ENCODE measurements around the gene CEACAM5.
"Not testable (repeated sequence)": the region's sequence is repeated elsewhere in the genome, so short reads cannot be mapped to it uniquely, and the experiment has no call there.

Gene CEACAM5

DNA sequence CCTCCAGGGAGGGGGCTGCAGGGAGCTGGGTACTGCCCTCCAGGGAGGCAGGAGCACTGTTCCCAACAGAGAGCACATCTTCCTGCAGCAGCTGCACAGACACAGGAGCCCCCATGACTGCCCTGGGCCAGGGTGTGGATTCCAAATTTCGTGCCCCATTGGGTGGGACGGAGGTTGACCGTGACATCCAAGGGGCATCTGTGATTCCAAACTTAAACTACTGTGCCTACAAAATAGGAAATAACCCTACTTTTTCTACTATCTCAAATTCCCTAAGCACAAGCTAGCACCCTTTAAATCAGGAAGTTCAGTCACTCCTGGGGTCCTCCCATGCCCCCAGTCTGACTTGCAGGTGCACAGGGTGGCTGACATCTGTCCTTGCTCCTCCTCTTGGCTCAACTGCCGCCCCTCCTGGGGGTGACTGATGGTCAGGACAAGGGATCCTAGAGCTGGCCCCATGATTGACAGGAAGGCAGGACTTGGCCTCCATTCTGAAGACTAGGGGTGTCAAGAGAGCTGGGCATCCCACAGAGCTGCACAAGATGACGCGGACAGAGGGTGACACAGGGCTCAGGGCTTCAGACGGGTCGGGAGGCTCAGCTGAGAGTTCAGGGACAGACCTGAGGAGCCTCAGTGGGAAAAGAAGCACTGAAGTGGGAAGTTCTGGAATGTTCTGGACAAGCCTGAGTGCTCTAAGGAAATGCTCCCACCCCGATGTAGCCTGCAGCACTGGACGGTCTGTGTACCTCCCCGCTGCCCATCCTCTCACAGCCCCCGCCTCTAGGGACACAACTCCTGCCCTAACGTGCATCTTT lies 7.8 kb upstream of the CEACAM5 start:
- no peak for ATAC-seq

DNA sequence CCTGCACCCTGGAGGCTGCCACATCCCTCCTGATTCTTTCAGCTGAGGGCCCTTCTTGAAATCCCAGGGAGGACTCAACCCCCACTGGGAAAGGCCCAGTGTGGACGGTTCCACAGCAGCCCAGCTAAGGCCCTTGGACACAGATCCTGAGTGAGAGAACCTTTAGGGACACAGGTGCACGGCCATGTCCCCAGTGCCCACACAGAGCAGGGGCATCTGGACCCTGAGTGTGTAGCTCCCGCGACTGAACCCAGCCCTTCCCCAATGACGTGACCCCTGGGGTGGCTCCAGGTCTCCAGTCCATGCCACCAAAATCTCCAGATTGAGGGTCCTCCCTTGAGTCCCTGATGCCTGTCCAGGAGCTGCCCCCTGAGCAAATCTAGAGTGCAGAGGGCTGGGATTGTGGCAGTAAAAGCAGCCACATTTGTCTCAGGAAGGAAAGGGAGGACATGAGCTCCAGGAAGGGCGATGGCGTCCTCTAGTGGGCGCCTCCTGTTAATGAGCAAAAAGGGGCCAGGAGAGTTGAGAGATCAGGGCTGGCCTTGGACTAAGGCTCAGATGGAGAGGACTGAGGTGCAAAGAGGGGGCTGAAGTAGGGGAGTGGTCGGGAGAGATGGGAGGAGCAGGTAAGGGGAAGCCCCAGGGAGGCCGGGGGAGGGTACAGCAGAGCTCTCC lies 6.9 kb upstream of the CEACAM5 start:
- no peak for ATAC-seq

DNA sequence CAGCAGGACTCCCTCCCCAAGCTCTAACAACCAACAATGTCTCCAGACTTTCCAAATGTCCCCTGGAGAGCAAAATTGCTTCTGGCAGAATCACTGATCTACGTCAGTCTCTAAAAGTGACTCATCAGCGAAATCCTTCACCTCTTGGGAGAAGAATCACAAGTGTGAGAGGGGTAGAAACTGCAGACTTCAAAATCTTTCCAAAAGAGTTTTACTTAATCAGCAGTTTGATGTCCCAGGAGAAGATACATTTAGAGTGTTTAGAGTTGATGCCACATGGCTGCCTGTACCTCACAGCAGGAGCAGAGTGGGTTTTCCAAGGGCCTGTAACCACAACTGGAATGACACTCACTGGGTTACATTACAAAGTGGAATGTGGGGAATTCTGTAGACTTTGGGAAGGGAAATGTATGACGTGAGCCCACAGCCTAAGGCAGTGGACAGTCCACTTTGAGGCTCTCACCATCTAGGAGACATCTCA lies 6.2 kb upstream of the CEACAM5 start:
- no peak for ATAC-seq

DNA sequence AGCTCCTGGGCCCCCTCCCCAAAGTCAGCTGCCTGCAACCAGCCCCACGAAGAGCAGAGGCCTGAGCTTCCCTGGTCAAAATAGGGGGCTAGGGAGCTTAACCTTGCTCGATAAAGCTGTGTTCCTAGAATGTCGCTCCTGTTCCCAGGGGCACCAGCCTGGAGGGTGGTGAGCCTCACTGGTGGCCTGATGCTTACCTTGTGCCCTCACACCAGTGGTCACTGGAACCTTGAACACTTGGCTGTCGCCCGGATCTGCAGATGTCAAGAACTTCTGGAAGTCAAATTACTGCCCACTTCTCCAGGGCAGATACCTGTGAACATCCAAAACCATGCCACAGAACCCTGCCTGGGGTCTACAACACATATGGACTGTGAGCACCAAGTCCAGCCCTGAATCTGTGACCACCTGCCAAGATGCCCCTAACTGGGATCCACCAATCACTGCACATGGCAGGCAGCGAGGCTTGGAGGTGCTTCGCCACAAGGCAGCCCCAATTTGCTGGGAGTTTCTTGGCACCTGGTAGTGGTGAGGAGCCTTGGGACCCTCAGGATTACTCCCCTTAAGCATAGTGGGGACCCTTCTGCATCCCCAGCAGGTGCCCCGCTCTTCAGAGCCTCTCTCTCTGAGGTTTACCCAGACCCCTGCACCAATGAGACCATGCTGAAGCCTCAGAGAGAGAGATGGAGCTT lies 4.7 kb upstream of the CEACAM5 start:
- no peak for ATAC-seq

DNA sequence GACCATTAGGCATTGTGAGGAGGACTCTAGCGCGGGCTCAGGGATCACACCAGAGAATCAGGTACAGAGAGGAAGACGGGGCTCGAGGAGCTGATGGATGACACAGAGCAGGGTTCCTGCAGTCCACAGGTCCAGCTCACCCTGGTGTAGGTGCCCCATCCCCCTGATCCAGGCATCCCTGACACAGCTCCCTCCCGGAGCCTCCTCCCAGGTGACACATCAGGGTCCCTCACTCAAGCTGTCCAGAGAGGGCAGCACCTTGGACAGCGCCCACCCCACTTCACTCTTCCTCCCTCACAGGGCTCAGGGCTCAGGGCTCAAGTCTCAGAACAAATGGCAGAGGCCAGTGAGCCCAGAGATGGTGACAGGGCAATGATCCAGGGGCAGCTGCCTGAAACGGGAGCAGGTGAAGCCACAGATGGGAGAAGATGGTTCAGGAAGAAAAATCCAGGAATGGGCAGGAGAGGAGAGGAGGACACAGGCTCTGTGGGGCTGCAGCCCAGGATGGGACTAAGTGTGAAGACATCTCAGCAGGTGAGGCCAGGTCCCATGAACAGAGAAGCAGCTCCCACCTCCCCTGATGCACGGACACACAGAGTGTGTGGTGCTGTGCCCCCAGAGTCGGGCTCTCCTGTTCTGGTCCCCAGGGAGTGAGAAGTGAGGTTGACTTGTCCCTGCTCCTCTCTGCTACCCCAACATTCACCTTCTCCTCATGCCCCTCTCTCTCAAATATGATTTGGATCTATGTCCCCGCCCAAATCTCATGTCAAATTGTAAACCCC lies 2.8 kb upstream of the CEACAM5 start:
- ATAC-seq: no peak

DNA sequence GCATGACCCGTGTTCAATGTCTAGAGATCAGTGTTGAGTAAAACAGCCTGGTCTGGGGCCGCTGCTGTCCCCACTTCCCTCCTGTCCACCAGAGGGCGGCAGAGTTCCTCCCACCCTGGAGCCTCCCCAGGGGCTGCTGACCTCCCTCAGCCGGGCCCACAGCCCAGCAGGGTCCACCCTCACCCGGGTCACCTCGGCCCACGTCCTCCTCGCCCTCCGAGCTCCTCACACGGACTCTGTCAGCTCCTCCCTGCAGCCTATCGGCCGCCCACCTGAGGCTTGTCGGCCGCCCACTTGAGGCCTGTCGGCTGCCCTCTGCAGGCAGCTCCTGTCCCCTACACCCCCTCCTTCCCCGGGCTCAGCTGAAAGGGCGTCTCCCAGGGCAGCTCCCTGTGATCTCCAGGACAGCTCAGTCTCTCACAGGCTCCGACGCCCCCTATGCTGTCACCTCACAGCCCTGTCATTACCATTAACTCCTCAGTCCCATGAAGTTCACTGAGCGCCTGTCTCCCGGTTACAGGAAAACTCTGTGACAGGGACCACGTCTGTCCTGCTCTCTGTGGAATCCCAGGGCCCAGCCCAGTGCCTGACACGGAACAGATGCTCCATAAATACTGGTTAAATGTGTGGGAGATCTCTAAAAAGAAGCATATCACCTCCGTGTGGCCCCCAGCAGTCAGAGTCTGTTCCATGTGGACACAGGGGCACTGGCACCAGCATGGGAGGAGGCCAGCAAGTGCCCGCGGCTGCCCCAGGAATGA lies 1.5 kb upstream of the CEACAM5 start:
- peak; percentile 86 to 88 for ATAC-seq

DNA sequence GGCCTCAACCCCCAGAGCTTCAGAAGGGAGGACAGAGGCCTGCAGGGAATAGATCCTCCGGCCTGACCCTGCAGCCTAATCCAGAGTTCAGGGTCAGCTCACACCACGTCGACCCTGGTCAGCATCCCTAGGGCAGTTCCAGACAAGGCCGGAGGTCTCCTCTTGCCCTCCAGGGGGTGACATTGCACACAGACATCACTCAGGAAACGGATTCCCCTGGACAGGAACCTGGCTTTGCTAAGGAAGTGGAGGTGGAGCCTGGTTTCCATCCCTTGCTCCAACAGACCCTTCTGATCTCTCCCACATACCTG lies 969 bp upstream of the CEACAM5 start:
- no peak for ATAC-seq

DNA sequence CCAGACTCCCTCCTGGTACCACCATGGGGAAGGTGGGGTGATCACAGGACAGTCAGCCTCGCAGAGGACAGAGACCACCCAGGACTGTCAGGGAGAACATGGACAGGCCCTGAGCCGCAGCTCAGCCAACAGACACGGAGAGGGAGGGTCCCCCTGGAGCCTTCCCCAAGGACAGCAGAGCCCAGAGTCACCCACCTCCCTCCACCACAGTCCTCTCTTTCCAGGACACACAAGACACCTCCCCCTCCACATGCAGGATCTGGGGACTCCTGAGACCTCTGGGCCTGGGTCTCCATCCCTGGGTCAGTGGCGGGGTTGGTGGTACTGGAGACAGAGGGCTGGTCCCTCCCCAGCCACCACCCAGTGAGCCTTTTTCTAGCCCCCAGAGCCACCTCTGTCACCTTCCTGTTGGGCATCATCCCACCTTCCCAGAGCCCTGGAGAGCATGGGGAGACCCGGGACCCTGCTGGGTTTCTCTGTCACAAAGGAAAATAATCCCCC lies 505 bp upstream of the CEACAM5 start:
- ATAC-seq: no peak

DNA sequence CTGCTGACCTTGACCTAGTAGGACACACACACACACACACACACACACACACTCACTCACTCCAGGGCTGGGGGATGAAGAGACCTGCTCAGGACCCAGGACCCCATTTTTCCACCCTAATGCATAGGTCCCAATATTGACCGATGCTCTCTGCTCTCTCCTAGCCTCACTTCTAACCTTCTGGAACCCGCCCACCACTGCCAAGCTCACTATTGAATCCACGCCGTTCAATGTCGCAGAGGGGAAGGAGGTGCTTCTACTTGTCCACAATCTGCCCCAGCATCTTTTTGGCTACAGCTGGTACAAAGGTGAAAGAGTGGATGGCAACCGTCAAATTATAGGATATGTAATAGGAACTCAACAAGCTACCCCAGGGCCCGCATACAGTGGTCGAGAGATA lies 1.1 kb downstream of the CEACAM5 start:
- ATAC-seq: not testable (repeated sequence)

DNA sequence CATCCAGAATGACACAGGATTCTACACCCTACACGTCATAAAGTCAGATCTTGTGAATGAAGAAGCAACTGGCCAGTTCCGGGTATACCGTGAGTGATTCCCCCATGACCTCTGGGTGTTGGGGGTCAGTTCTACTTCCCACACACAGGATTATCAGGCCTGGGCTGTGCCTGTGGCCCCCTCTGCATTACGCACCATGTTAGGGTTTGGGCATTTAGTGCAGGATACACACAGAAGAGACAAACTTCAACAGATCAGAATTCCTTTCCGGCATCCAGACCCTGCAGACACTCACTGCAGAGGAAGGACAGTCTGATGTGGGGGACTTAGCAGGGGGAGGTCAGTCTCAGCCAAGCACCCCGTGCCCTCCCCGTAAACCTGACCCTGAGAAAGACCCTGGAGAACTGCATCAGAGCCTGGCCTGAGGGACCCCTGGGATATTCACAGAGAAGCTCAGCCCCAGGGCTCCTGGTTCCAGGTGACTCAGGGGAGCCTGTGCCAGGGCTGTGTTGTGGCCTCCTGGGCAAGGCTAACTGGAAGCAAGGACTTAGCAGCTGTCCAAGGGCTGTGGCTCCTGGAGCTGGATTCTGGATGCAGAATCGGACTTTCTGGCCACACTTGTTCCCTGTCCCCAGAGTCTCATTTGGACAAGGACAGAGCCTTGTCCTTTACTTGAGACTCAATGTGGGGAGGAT lies 1.7 kb downstream of the CEACAM5 start:
- ATAC-seq: no peak

DNA sequence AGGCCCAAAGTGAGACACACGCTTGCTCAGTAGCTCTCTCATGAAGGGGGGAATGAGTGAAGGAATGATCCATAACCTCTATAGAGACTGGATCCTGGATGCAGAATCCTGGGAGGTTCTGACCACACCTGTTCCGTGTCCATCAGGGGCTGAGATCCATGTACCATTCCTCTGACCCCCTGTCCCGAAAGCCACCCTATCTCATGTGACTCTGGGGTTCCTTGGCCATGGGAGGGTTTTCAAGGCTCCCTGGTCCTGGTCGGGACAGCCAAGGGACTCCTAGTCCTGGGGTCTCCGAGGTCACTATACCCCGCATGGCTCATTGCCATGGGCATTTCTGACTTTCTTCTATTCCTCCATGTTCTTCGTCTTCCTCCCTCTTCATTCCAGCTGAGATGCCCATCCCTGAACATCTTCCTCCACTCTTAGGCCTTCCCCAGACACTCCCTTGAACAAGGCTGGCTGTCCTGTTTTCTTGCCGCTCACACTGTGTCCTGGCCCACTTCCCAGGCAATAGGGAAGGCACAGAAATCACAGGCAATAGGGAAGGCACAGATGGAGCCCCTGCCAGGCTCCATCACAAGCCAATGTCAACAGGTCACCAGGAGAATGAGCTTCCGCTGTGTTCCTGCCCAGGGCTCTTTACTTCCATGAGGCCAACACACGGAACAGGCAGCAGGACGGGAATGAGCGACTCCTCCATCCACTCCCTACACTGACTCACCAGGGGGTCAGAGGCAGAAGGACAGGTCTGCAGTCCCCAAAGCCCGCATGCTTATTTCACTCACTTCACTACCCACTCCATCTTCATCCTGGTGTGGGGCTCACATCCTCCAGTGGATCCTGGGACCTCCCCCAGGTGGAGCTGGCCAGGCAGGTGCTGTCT lies 3.2 kb downstream of the CEACAM5 start:
- no peak for ATAC-seq

DNA sequence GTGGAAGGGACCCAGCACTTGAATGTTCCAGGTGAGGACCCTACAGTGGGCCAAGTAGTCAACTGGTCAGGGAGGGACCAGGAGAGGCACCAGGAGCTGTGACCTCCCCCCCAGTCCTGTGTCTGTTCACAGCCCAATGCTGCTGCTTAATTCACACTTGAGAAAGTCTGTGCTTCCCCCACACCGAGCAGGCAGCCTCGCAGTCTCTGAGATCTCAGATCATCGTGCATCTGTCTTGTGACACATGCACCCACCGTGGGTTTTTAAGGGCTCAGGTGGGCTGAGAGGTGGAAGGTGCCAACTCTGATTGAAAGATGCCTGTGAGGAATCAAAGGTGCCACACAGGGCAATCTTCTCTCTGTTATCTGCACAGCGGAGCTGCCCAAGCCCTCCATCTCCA lies 6.2 kb downstream of the CEACAM5 start:
- no peak for ATAC-seq

DNA sequence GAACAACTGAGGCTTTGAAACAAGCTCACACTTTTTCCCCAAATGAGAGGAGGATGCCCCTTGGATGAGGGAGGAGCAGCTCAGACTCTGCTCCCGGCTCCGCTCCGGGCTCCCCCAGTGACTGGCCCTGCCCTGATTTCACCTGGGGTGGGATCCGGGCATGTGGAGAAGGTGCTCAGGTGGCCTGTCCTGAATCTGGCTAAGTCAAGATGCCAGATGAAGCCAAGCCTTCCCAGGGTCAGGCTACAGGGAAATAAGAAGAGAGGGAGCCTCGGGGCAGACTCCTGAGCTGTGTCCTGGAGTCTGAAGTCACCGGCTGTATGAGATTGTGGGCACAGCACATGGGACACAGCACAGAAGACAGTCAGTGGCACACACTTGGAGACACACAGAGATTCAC lies 10.3 kb downstream of the CEACAM5 start:
- no peak for ATAC-seq

DNA sequence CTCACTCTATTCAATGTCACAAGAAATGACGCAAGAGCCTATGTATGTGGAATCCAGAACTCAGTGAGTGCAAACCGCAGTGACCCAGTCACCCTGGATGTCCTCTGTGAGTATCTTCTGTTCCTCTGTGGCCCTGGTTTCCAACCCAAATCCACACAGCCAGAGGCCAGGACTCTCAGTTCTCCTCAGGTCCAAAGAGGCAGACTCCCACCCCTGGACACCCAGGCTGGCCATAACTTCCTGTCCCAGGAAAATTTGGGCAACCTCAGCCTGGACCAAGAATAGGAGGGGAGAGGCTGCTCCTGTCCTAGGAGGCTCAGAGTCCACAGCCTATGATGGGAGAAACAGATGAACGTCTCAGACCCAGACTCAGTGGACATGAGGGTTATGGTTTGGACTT lies 11.7 kb downstream of the CEACAM5 start:
- ATAC-seq: no peak

DNA sequence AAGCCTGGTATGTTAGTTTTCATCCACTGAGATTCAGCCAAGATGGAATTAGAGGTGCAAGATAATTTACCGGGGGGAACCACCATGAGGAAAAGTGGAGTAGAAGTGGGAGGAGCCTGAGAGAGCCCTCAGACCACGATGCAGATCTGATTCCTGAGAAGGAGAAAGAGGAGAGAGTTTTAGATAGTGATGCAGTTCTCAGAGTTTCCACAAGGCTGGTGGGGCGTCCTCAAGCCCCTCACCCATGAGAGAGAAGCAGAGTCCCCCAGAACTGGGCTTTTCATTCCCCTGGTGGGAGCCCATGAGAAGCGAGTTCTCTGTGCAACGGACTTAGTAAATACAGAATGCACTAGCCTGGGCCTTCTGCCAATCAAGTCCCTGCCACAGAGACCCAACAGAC lies 18.1 kb downstream of the CEACAM5 start:
- no peak for ATAC-seq

DNA sequence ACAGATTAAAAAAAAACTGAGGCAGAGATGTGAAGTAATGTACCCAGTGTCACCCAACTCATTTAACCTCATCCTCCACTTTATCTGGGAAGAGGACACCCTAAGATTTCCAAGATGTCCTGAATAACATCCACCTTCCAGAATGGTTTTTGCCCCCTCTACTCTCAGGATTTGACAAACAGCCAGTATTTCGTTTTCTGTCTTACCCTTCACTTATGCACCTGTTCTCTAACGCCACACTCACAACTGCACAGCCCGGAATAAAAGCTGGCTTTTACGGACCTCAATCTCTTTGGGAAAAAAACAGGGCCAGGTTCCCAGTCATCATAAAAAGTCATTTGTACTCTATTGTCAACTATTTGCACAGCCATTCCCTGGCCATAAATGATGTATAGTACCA lies 25.7 kb downstream of the CEACAM5 start:
- ATAC-seq: no peak

DNA sequence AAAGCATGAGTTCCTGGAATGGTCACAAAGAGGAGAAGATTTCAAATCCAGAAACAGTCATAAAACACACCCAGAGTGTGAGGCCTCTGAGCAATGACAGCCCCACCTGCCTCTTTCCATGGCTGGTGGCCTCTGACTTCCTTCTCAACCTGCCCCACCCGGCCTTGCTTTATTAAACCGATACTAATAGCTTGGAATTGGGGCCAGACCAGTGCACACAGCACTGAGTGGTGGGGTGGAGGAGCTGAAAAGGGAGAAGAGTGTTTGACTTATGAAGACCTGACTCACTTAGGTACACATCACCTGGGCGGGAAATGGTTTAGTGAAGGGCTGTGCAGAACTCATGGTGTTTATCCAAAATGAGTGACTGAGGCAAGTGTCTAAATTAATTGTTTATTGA lies 26.2 kb downstream of the CEACAM5 start:
- ATAC-seq: no peak

DNA sequence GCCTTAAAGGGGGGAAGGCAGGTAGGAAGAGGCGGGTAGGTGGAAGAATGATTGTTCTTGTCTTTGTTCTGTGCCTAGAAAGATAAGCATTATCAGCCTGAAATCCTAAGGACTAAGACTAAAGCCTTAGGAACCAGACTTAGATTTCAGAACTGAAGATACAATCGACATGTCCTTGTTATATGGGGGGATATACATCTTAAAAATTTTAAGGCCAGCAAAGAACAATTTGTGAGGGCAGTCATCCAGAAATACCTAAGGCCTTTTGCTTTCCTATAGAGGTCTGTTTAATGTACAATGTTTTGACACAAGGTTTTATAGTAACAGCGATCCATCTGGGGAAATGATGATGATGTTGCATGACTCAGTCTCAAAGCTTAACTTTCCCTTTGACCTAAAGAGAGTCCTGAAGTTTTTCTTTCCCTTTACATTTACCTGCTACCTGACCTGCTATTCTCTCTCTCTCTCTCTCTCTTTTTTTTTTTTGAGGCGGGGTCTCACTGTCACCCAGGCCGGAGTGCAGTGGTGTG lies 26.7 kb downstream of the CEACAM5 start:
- no peak for ATAC-seq

DNA sequence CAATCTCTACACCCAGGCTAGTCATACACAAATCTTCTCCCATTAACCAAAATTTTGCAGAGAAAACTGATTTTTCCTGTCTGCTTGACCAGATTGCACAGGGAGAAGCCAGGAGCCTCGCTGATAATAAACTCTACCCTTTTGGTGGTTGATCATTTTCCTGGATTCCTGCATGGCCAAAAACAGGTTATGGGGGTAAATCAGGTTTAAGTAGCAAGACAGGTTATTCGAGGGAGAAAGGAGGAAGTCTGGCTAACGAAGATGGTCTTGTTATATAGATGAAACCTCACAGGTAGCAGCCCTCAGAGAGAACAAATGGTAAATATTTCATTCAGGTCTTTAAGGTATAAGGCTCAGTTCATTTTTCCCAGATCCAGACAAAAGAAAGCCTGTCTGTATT lies 30.9 kb downstream of the CEACAM5 start:
- ATAC-seq: no peak

Measured in activated CD4-positive, CD25-positive, alpha-beta regulatory T cell treated with anti-CD3 and anti-CD28 coated beads, Interleukin-2, amount 50 U/mL, for 24 hours (primary cell).